Mammary epithelial cell (primary cell): Measurements from ENCODE around the gene ADSS2.

Experiments used
- EZH2 ChIP-seq: IDR thresholded peaks from 2 replicates; pipeline ENCODE4 v1.6.1; 2012; ENCODE audit warnings: low read length, inconsistent platforms, borderline replicate concordance
- TF ChIP-seq, protein P1 (sequence below), 2 donors: IDR thresholded peaks in 1 of 2; conservative IDR thresholded peaks in 1 of 2; 2 replicates each; pipeline ENCODE4 v1.5.1; 2011 to 2012; ENCODE audit warnings: inconsistent platforms in 2 of 2, low read length in 2 of 2, mild to moderate bottlenecking in 2 of 2, control low read depth in 1 of 2, low read depth in 1 of 2; ENCODE audit not compliant: insufficient read depth in 1 of 2; ENCODE audit errors: extremely low read depth in 1 of 2

DNA sequence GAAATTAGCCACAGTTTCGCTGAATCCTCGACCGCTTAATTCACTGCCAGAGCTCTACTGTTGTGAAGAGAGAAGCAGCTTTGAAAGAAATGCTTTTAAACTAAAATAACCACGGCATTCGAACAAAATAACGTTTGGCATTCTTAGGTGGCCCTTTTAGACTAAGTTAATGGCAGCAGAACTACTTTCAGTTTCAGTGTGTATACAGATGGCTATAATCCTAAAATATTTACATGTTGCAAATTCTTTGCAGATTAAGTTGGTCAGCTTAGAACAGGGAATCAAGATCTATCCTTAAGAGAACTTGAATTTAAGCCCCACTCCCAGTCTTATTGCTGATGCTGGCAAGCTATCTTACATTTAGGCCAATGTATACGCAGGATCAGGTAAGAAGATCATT lies 62.7 kb downstream of the ADSS2 start:
- TF ChIP-seq, protein P1, sequence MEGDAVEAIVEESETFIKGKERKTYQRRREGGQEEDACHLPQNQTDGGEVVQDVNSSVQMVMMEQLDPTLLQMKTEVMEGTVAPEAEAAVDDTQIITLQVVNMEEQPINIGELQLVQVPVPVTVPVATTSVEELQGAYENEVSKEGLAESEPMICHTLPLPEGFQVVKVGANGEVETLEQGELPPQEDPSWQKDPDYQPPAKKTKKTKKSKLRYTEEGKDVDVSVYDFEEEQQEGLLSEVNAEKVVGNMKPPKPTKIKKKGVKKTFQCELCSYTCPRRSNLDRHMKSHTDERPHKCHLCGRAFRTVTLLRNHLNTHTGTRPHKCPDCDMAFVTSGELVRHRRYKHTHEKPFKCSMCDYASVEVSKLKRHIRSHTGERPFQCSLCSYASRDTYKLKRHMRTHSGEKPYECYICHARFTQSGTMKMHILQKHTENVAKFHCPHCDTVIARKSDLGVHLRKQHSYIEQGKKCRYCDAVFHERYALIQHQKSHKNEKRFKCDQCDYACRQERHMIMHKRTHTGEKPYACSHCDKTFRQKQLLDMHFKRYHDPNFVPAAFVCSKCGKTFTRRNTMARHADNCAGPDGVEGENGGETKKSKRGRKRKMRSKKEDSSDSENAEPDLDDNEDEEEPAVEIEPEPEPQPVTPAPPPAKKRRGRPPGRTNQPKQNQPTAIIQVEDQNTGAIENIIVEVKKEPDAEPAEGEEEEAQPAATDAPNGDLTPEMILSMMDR (conservative IDR thresholded peaks at IDR 0.05 in 1 of 2, IDR thresholded peaks at IDR 0.05 in 1 of 2; ENCODE audit: extremely low read depth in 1 of 2, insufficient read depth in 1 of 2, low read depth in 1 of 2, low read length in 2 of 2) = no peak
- no peak for TF ChIP-seq EZH2
